ENCODE data around the gene IFIT1. TPM values are rescaled to one million over a fixed set of nuclear protein-coding genes. Genes with fewer than 3 reads are reported as not detected.
A peak's percentile ranks its signal among the peaks of the same experiment; 100 is the strongest.

The IFIT1 gene
- total and polyA plus RNA-seq, 9 of the 15 experiments (the other 6 are each of a cell fraction or from before 2014, with no cell fraction given) = 0.03 to 0.40 (median 0.18) TPM

DNA sequence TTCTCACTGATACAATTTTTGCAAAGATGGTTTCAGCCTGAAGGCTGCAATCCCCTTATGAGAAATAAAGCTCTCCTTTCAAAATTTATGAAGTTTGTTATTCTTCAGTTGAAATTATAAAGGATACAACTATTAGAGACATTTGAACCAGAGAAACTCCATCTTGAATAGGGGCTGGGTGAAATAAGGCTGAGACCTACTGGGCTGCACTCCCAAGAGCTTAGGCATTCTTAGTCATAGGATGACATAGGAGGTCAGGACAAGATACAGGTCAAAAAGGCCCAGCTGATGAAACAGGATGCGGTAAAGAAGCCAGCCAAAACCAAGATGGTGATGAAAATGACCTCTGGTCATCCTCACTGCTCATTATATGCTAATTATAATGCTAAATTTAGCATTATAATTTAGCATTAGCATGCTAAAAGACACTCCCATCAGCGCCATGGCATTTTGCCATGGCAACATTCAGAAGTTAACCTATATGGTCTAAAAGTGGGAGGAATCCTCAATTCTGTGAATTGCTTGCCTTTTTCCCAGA is 37.0 kb upstream of the IFIT1 start (continued):
- TF ChIP-seq HOXB6 (CRISPR knock-in tag; IDR thresholded peaks at IDR 0.05; ENCODE audit: borderline replicate concordance) (no peak), TFAP4 (CRISPR knock-in tag; IDR thresholded peaks at IDR 0.05; ENCODE audit: borderline replicate concordance) (no peak), DPF2 (IDR thresholded peaks at IDR 0.05) (no peak), ZNF12 (CRISPR knock-in tag; IDR thresholded peaks at IDR 0.05) (no peak), SMAD4 (CRISPR knock-in tag; conservative IDR thresholded peaks at IDR 0.05) (peak; percentile 94), NRF1 (conservative IDR thresholded peaks at IDR 0.05 in 1 of 2, IDR thresholded peaks at IDR 0.05 in 1 of 2) (no peak), ZNF668 (CRISPR knock-in tag; IDR thresholded peaks at IDR 0.05) (peak; percentile 74; the same call in 1 of the 2 replicates), LCOR (CRISPR knock-in tag; IDR thresholded peaks at IDR 0.05) (peak; percentile 74; the same call in 1 of the 2 replicates), YBX1 (IDR thresholded peaks at IDR 0.05) (no peak), GTF3C2 (IDR thresholded peaks at IDR 0.05; ENCODE audit: borderline replicate concordance, extremely low read depth, insufficient read length) (no peak), ZBTB1 (CRISPR knock-in tag; IDR thresholded peaks at IDR 0.05; ENCODE audit: borderline replicate concordance, low read depth) (no peak), ZC3H4 (CRISPR knock-in tag; IDR thresholded peaks at IDR 0.05; ENCODE audit: borderline replicate concordance) (no peak), ZC3H8 (IDR thresholded peaks at IDR 0.05) (no peak), ZNF133 (CRISPR knock-in tag; IDR thresholded peaks at IDR 0.05) (no peak), ZNF146 (CRISPR knock-in tag; IDR thresholded peaks at IDR 0.05; ENCODE audit: unreplicated experiment) (no peak), CAMTA2 (CRISPR knock-in tag; conservative IDR thresholded peaks at IDR 0.05) (no peak), RBM25 (IDR thresholded peaks at IDR 0.05; ENCODE audit: low read depth, low read length, severe bottlenecking) (no peak), ZNF140 (CRISPR knock-in tag; IDR thresholded peaks at IDR 0.05) (peak; percentile 79), POLR2G (IDR thresholded peaks at IDR 0.05; ENCODE audit: low read depth, low read length) (no peak), SMAD1 (IDR thresholded peaks at IDR 0.05; ENCODE audit: low read depth, low read length, partially characterized antibody) (no peak), NUFIP1 (IDR thresholded peaks at IDR 0.05; ENCODE audit: partially characterized antibody) (no peak)
- TF ChIP-seq, protein P1, sequence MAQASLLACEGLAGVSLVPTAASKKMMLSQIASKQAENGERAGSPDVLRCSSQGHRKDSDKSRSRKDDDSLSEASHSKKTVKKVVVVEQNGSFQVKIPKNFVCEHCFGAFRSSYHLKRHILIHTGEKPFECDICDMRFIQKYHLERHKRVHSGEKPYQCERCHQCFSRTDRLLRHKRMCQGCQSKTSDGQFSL (CRISPR knock-in tag; IDR thresholded peaks at IDR 0.05) = no peak
- TF ChIP-seq, protein P1 (tag; IDR thresholded peaks at IDR 0.05) = no peak
- TF ChIP-seq, protein P2, sequence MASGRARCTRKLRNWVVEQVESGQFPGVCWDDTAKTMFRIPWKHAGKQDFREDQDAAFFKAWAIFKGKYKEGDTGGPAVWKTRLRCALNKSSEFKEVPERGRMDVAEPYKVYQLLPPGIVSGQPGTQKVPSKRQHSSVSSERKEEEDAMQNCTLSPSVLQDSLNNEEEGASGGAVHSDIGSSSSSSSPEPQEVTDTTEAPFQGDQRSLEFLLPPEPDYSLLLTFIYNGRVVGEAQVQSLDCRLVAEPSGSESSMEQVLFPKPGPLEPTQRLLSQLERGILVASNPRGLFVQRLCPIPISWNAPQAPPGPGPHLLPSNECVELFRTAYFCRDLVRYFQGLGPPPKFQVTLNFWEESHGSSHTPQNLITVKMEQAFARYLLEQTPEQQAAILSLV (tag; IDR thresholded peaks at IDR 0.05) = peak; percentile 66
- TF ChIP-seq, protein P3, sequence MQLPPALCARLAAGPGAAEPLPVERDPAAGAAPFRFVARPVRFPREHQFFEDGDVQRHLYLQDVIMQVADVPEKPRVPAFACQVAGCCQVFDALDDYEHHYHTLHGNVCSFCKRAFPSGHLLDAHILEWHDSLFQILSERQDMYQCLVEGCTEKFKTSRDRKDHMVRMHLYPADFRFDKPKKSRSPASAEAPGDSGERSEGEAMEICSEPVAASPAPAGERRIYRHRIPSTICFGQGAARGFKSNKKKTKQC (CRISPR knock-in tag; IDR thresholded peaks at IDR 0.05) = no peak
